HEK293T (cell line): ENCODE results near the gene CCDC24.

Experiments
- BHLHE40 ChIP-seq: fragments of 450-650 bp; IDR thresholded peaks from 2 replicates; pipeline ENCODE4 v1.6.1; 2016; ENCODE audit warnings: mild to moderate bottlenecking, moderate library complexity, borderline replicate concordance
- ELF4 ChIP-seq: fragments of 450-650 bp; IDR thresholded peaks from 2 replicates; pipeline ENCODE4 v1.6.1; 2017; ENCODE audit warnings: antibody characterized with exemption
- FOXM1 ChIP-seq: fragments of 450-650 bp; IDR thresholded peaks from 2 replicates; pipeline ENCODE4 v1.6.1; 2017; ENCODE audit warnings: mild to moderate bottlenecking, borderline replicate concordance
- HDGF ChIP-seq: fragments of 450-650 bp; IDR thresholded peaks from 2 replicates; pipeline ENCODE4 v1.6.1; 2017; ENCODE audit warnings: antibody characterized with exemption, borderline replicate concordance
- L3MBTL2 ChIP-seq: fragments of 450-650 bp; conservative IDR thresholded peaks from 2 replicates; pipeline ENCODE4 v1.6.1; 2016; ENCODE audit warnings: mild to moderate bottlenecking
- SUZ12 ChIP-seq: fragments of 450-650 bp; IDR thresholded peaks from 2 replicates; pipeline ENCODE4 v1.6.1; 2016; ENCODE audit warnings: mild to moderate bottlenecking
- TARDBP ChIP-seq: fragments of 450-650 bp; IDR thresholded peaks from 2 replicates; pipeline ENCODE4 v1.6.1; 2016
- TF ChIP-seq, protein P1 (sequence below): fragments of 450-650 bp; IDR thresholded peaks from 2 replicates; pipeline ENCODE4 v1.6.1; 2016

DNA sequence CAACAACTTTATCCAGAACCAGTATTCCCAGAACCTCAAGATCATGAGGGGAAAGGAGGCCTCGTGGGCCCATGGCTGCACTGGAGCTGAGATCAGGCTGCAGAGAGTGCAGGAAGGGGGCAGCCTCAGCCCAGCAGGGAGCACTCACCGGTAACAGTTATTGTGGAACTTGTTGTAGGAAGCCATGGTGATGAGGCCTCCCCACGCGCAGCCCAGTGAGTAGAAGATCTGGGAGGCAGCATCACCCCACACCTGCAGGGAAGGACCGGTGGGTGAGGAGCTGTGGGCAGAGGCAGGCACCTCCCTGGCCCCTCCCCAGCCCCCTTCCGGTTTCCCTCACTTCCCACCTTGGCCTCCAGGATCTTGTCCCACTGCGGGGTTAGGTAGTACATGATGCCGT, 10.8 kb downstream of the CCDC24 start:
- TF ChIP-seq L3MBTL2 (no peak), SUZ12 (no peak), FOXM1 (no peak), HDGF (no peak), ELF4 (no peak), TARDBP (no peak), BHLHE40 (no peak)
- TF ChIP-seq, protein P1, sequence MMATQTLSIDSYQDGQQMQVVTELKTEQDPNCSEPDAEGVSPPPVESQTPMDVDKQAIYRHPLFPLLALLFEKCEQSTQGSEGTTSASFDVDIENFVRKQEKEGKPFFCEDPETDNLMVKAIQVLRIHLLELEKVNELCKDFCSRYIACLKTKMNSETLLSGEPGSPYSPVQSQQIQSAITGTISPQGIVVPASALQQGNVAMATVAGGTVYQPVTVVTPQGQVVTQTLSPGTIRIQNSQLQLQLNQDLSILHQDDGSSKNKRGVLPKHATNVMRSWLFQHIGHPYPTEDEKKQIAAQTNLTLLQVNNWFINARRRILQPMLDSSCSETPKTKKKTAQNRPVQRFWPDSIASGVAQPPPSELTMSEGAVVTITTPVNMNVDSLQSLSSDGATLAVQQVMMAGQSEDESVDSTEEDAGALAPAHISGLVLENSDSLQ = no peak
